GM23338 (cell line): Measurements from ENCODE around the gene CD58. TPM values are rescaled to one million over a fixed set of nuclear protein-coding genes. Genes with fewer than 3 reads are reported as not detected.

Source experiments
- ATAC-seq: fragments of 200-7000 bp; cut with Tn5 transposase; 3 replicates; pipeline ENCODE4 v1.9.1; 2020
- DNase-seq: peaks from one replicate; pipeline ENCODE4 v3.0.0-alpha.2; 2015; ENCODE audit warnings: low spot score
- H2AFZ ChIP-seq: fragments of 200-600 bp; sonication (generic); 2 replicates; pipeline ENCODE4 v1.8.0; 2016; ENCODE audit warnings: antibody characterized with exemption, mild to moderate bottlenecking, moderate library complexity
- H3F3A ChIP-seq: fragments of 200-600 bp; sonication (generic); replicated peaks from 2 replicates; pipeline ENCODE4 v1.8.0; 2017; ENCODE audit warnings: antibody characterized with exemption, mixed run types, low read depth
- H3K27ac ChIP-seq: fragments of 200-600 bp; sonication (generic); 2 replicates; pipeline ENCODE4 v1.6.1; 2016; ENCODE audit warnings: low read depth
- H3K27me3 ChIP-seq: fragments of 200-600 bp; sonication (generic); 2 replicates; pipeline ENCODE4 v1.8.0; 2016; ENCODE audit warnings: mild to moderate bottlenecking, mixed run types, moderate library complexity; ENCODE audit not compliant: insufficient read depth
- H3K36me3 ChIP-seq: fragments of 200-600 bp; sonication (generic); 2 replicates; pipeline ENCODE4 v1.8.0; 2016; ENCODE audit warnings: mild to moderate bottlenecking; ENCODE audit not compliant: insufficient read depth
- H3K4me1 ChIP-seq: fragments of 200-600 bp; sonication (generic); 2 replicates; pipeline ENCODE4 v1.8.0; 2016; ENCODE audit warnings: mild to moderate bottlenecking, moderate library complexity; ENCODE audit not compliant: insufficient read depth
- H3K4me2 ChIP-seq: fragments of 200-600 bp; sonication (generic); 2 replicates; pipeline ENCODE4 v1.7.1; 2017; ENCODE audit warnings: mixed run types
- H3K4me3 ChIP-seq: fragments of 200-600 bp; sonication (generic); 2 replicates; pipeline ENCODE4 v1.6.1; 2016; ENCODE audit warnings: mixed run types
- H3K79me2 ChIP-seq: fragments of 200-600 bp; sonication (generic); replicated peaks from 2 replicates; pipeline ENCODE4 v1.8.0; 2017; ENCODE audit warnings: mild to moderate bottlenecking; ENCODE audit not compliant: insufficient read depth
- H3K9me2 ChIP-seq: fragments of 200-600 bp; sonication (generic); 2 replicates; pipeline ENCODE4 v1.8.0; 2017; ENCODE audit not compliant: insufficient read depth
- H4K20me1 ChIP-seq: fragments of 200-600 bp; sonication (generic); replicated peaks from 2 replicates; pipeline ENCODE4 v1.8.0; 2017; ENCODE audit warnings: mild to moderate bottlenecking; ENCODE audit not compliant: insufficient read depth
- H3K27ac Mint-ChIP-seq: 2 replicates; pipeline ENCODE4 v1.8.0; 2020; ENCODE audit warnings: inconsistent platforms, mild to moderate bottlenecking, moderate library complexity, mixed read lengths
- H3K27me3 Mint-ChIP-seq: 3 replicates; pipeline ENCODE4 v1.8.0; 2022; ENCODE audit warnings: low read depth, mild to moderate bottlenecking, moderate library complexity, mixed read lengths, inconsistent platforms; ENCODE audit not compliant: insufficient read depth, poor library complexity
- H3K36me3 Mint-ChIP-seq: 3 replicates; pipeline ENCODE4 v1.8.0; 2021; ENCODE audit warnings: low read depth, mild to moderate bottlenecking, inconsistent platforms, moderate library complexity, mixed read lengths
- H3K4me1 Mint-ChIP-seq: 3 replicates; pipeline ENCODE4 v1.8.0; 2020; ENCODE audit warnings: mild to moderate bottlenecking, inconsistent platforms, mixed read lengths
- H3K4me3 Mint-ChIP-seq: 3 replicates; pipeline ENCODE4 v1.8.0; 2021; ENCODE audit warnings: moderate library complexity, mild to moderate bottlenecking, inconsistent platforms, mixed read lengths
- H3K9me3 Mint-ChIP-seq: 3 replicates; pipeline ENCODE4 v1.8.0; 2020; ENCODE audit warnings: moderate library complexity, mild to moderate bottlenecking, inconsistent platforms, mixed read lengths
- CREB1 ChIP-seq: fragments of 250-450 bp; sonication (Bioruptor Pico); IDR thresholded peaks from 2 replicates; pipeline ENCODE4 v1.5.0; 2020; ENCODE audit warnings: low read depth, mild to moderate bottlenecking, moderate library complexity
- EZH2phosphoT487 ChIP-seq: fragments of 200-600 bp; sonication (generic); IDR thresholded peaks from one replicate; pipeline ENCODE4 v1.8.1; 2018; ENCODE audit warnings: antibody characterized with exemption; ENCODE audit not compliant: unreplicated experiment
- STAT1 ChIP-seq: IDR thresholded peaks from one replicate; pipeline ENCODE4 v1.6.1; 2016; ENCODE audit warnings: antibody characterized with exemption; ENCODE audit not compliant: unreplicated experiment
- ZNF114 ChIP-seq: fragments of 250-450 bp; sonication (Bioruptor Pico); IDR thresholded peaks from 2 replicates; pipeline ENCODE4 v1.5.0; 2020; ENCODE audit warnings: mild to moderate bottlenecking, moderate library complexity
- polyA plus RNA-seq: library from polyadenylated mRNA; unstranded; fragments of >200 nt; fragmentation: Nextera tagmentation; extraction: Ambion mirVana; gene quantifications from 2 replicates; pipeline ENCODE4 v1.2.1, GENCODE V29; 2016
- total RNA-seq: library from RNA; depleted of rRNA; stranded (reverse); fragments of >200 nt; shearing (Covaris generic); gene quantifications from 2 replicates; pipeline ENCODE4 v1.2.3, GENCODE V29; 2014
- TF ChIP-seq, protein P1 (sequence below): IDR thresholded peaks from one replicate; pipeline ENCODE4 v1.6.1; 2018; ENCODE audit warnings: antibody characterized with exemption; ENCODE audit not compliant: unreplicated experiment
- TF ChIP-seq, protein P2 (sequence below): fragments of 250-450 bp; sonication (Bioruptor Pico); IDR thresholded peaks from 2 replicates; pipeline ENCODE4 v1.5.0; 2020; ENCODE audit warnings: mild to moderate bottlenecking, moderate library complexity
- TF ChIP-seq, protein P3 (sequence below): IDR thresholded peaks from 2 replicates; pipeline ENCODE4 v1.6.1; 2016; ENCODE audit warnings: antibody characterized with exemption

The CD58 gene
- total and polyA plus RNA-seq, 2 experiments from 2014 or later: 9.2 to 12.5 TPM

DNA sequence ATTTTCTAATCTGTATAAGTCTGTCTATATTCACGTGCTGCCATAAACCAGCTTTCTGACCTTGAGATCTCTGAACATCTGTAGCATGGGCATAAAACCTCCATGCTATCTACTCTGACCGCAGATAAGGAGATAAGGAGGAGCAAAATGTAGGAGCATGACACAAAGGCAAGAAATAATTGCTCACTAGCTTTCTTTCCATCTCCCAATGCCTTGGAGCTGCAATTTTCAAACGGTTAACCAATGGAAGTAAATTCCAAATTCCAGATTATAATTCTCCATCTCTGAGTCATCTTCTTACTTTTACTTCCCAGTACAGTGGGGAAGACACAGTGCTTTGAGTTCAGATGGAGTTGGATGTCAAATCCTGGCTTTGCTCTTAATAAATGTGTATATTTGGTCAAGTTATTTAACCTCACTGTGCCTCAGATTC lies 41.6 kb downstream of the CD58 start:
- TF ChIP-seq CREB1 (no peak), ZNF114 (no peak), STAT1 (no peak), EZH2phosphoT487 (no peak)
- TF ChIP-seq, protein P1, sequence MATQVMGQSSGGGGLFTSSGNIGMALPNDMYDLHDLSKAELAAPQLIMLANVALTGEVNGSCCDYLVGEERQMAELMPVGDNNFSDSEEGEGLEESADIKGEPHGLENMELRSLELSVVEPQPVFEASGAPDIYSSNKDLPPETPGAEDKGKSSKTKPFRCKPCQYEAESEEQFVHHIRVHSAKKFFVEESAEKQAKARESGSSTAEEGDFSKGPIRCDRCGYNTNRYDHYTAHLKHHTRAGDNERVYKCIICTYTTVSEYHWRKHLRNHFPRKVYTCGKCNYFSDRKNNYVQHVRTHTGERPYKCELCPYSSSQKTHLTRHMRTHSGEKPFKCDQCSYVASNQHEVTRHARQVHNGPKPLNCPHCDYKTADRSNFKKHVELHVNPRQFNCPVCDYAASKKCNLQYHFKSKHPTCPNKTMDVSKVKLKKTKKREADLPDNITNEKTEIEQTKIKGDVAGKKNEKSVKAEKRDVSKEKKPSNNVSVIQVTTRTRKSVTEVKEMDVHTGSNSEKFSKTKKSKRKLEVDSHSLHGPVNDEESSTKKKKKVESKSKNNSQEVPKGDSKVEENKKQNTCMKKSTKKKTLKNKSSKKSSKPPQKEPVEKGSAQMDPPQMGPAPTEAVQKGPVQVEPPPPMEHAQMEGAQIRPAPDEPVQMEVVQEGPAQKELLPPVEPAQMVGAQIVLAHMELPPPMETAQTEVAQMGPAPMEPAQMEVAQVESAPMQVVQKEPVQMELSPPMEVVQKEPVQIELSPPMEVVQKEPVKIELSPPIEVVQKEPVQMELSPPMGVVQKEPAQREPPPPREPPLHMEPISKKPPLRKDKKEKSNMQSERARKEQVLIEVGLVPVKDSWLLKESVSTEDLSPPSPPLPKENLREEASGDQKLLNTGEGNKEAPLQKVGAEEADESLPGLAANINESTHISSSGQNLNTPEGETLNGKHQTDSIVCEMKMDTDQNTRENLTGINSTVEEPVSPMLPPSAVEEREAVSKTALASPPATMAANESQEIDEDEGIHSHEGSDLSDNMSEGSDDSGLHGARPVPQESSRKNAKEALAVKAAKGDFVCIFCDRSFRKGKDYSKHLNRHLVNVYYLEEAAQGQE: no peak
- TF ChIP-seq, protein P2, sequence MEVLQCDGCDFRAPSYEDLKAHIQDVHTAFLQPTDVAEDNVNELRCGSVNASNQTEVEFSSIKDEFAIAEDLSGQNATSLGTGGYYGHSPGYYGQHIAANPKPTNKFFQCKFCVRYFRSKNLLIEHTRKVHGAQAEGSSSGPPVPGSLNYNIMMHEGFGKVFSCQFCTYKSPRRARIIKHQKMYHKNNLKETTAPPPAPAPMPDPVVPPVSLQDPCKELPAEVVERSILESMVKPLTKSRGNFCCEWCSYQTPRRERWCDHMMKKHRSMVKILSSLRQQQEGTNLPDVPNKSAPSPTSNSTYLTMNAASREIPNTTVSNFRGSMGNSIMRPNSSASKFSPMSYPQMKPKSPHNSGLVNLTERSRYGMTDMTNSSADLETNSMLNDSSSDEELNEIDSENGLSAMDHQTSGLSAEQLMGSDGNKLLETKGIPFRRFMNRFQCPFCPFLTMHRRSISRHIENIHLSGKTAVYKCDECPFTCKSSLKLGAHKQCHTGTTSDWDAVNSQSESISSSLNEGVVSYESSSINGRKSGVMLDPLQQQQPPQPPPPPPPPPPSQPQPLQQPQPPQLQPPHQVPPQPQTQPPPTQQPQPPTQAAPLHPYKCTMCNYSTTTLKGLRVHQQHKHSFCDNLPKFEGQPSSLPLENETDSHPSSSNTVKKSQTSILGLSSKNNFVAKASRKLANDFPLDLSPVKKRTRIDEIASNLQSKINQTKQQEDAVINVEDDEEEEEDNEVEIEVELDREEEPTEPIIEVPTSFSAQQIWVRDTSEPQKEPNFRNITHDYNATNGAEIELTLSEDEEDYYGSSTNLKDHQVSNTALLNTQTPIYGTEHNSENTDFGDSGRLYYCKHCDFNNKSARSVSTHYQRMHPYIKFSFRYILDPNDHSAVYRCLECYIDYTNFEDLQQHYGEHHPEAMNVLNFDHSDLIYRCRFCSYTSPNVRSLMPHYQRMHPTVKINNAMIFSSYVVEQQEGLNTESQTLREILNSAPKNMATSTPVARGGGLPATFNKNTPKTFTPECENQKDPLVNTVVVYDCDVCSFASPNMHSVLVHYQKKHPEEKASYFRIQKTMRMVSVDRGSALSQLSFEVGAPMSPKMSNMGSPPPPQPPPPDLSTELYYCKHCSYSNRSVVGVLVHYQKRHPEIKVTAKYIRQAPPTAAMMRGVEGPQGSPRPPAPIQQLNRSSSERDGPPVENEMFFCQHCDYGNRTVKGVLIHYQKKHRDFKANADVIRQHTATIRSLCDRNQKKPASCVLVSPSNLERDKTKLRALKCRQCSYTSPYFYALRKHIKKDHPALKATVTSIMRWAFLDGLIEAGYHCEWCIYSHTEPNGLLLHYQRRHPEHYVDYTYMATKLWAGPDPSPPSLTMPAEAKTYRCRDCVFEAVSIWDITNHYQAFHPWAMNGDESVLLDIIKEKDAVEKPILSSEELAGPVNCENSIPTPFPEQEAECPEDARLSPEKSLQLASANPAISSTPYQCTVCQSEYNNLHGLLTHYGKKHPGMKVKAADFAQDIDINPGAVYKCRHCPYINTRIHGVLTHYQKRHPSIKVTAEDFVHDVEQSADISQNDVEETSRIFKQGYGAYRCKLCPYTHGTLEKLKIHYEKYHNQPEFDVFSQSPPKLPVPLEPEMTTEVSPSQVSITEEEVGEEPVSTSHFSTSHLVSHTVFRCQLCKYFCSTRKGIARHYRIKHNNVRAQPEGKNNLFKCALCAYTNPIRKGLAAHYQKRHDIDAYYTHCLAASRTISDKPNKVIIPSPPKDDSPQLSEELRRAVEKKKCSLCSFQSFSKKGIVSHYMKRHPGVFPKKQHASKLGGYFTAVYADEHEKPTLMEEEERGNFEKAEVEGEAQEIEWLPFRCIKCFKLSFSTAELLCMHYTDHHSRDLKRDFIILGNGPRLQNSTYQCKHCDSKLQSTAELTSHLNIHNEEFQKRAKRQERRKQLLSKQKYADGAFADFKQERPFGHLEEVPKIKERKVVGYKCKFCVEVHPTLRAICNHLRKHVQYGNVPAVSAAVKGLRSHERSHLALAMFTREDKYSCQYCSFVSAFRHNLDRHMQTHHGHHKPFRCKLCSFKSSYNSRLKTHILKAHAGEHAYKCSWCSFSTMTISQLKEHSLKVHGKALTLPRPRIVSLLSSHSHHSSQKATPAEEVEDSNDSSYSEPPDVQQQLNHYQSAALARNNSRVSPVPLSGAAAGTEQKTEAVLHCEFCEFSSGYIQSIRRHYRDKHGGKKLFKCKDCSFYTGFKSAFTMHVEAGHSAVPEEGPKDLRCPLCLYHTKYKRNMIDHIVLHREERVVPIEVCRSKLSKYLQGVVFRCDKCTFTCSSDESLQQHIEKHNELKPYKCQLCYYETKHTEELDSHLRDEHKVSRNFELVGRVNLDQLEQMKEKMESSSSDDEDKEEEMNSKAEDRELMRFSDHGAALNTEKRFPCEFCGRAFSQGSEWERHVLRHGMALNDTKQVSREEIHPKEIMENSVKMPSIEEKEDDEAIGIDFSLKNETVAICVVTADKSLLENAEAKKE: no peak
- TF ChIP-seq, protein P3, sequence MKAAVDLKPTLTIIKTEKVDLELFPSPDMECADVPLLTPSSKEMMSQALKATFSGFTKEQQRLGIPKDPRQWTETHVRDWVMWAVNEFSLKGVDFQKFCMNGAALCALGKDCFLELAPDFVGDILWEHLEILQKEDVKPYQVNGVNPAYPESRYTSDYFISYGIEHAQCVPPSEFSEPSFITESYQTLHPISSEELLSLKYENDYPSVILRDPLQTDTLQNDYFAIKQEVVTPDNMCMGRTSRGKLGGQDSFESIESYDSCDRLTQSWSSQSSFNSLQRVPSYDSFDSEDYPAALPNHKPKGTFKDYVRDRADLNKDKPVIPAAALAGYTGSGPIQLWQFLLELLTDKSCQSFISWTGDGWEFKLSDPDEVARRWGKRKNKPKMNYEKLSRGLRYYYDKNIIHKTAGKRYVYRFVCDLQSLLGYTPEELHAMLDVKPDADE: no peak
- no peaks in the 10 kb centered on the region; the same call in 1 of the 2 replicates for H3K36me3 ChIP-seq
- no peaks in the 10 kb centered on the region for H3K79me2 ChIP-seq
- no peak overlapping the region for H3K27ac Mint-ChIP-seq
- no peaks in the 10 kb centered on the region for H3K4me1 ChIP-seq
- H2AFZ ChIP-seq: no peak overlapping the region
- H3K4me3 Mint-ChIP-seq: no peak overlapping the region
- no peaks in the 10 kb centered on the region for H3K4me1 Mint-ChIP-seq
- H3K4me2 ChIP-seq: no peak overlapping the region
- no peaks in the 10 kb centered on the region for H4K20me1 ChIP-seq
- no peaks in the 10 kb centered on the region for H3F3A ChIP-seq
- H3K4me3 ChIP-seq: no peak overlapping the region
- peaks cover 10% of the 10 kb centered on the region; the same call in 2 of the 3 replicates for H3K36me3 Mint-ChIP-seq
- ATAC-seq: no peak
- peaks cover 5% of the 10 kb centered on the region; the same call in 1 of the 3 replicates for H3K9me3 Mint-ChIP-seq
- H3K27me3 ChIP-seq: no peaks in the 10 kb centered on the region
- no peak overlapping the region for H3K27ac ChIP-seq
- H3K27me3 Mint-ChIP-seq: no peaks in the 10 kb centered on the region
- H3K9me2 ChIP-seq: peaks cover 3% of the 10 kb centered on the region; the same call in 1 of the 2 replicates
- no peak for DNase-seq
